DMS153 (cell line): ENCODE results near the gene INTS15.
"Not testable (repeated sequence)": the region's sequence is repeated elsewhere in the genome, so short reads cannot be mapped to it uniquely, and the experiment has no call there.

Experiments
- DNase-seq: peaks from one replicate; lab custom pipeline; 2025; lab: John Stamatoyannopoulos, UW

Gene INTS15

DNA sequence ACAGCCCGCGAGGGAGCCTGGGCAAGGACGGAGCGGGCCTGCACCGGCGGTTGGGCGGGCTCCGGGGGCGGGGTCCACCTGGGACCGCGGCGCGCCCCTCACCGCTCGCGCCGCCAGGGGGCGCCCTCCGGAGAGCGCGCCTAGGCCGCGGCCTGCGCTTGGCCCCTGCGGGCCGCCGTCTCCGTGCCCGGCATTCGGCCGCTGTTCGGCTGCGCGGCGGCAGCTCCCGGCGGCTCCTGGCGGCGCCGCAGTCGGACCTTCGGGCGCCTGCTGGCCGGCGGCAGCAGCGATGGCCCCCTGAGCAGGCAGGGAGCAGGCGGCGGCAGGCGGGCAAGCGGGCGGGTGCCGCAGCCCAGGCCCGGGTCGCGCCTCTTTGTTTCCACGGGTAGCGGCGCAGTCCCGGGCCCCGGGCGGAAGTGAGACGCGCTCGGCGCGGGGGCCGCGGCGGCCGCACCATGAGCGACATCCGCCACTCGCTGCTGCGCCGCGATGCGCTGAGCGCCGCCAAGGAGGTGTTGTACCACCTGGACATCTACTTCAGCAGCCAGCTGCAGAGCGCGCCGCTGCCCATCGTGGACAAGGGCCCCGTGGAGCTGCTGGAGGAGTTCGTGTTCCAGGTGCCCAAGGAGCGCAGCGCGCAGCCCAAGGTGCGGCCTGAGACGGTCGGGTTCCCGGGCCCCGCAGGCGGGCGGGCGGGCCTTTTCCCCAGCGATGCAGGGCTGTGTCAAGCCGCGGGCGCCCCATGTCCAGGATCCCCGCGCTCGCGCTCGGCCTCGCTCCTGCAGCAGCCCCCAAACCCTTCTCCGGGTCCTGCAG is at the start of gene INTS15:
Gene INTS15, plus strand, starts transcription at position 193 of the 816 bp plus-strand sequence. Its CDS starts 263 bp downstream, at position 456.
- DNase-seq = peak; percentile 68

DNA sequence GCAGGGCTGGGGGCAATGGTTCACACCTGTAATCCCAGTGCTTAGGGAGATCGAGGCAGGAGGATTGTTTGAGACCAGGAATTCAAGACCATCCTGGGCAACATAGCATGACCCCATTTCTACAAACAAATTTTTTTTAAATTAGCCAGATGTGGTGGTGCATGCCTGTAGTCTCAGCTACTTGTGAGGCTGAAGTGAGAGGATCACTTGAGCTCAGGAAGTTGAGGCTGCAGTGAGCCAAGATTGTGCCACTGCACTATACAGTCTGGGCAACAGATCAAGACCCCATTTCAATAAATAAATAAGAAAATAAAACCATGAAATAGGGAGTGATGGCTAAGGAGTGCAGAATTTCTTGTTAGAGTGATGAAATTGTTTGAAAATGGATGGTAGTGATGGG is 47.5 kb upstream of the INTS15 start:
- DNase-seq = no peak

- no peak for DNase-seq
Observed at GRCh38 chr7:6545398-6546126, 44.3 kb upstream of the INTS15 start.

DNA sequence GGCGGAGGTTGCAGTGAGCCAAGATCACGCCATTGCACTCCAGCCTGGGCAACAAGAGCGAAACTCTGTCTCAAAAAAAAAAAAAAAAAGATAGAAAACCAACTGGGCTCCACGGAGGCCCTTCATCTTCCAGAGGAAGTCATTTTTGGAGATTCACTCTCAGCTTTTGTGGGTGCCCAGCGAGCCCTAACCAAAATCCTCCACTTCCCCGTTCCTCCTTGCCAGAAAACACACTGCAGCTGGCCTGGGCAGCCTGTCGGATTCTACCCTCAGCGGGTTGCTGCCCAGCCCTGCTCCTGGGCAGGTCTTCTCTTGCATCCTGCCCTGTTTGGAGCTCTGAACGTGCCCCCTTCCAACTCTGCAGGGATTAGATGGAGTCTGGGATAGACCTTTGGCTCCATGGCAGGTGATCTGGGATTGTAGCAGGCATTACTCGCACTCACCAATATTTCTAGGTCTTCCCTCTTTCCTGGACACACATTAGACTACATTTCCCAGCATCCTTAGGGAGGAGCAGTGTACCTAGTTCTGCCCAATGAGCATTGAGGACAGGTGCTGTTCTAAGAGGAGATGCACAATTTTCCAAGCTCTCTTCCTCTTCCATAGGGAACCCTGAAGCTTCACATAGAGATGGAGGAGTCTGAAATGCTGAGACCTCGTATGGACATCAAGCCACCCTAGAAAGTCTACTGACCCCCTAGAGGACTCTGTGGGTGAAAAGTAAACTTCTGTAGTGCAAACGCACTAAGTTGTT is 43.1 kb upstream of the INTS15 start:
- peak; percentile 26 for DNase-seq

DNA sequence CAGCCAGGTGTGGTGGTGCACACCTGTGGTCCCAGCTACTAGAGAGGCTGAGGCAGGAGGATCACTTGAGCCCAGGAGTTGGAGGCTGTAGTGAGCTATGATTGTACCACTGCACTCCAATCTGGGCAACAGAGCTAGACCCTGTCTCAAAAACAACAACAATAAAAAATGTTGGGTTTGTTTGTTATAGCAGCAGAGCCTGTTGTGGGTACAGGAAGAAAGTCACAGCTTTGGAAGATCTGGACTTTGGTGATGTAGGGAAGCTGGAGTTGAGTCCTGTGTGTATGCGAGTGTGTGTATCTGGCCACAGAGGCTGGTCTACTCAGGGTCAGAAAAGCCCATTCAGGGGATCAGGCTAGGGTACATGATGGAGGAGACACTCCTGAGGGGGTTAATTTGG is 42.4 kb upstream of the INTS15 start:
- DNase-seq = no peak

- no peak for DNase-seq
Observed at GRCh38 chr7:6551016-6551511, 38.8 kb upstream of the INTS15 start, which contains the start of gene GRID2IP. Gene GRID2IP, minus strand, starts transcription at chr7:6551461. Its CDS starts 25 bp downstream, at chr7:6551436.

GRCh38 chr7:6553448-6554044 is 36.3 kb upstream of the INTS15 start:
- DNase-seq = no peak

GRCh38 chr7:6554848-6555247 is 35.0 kb upstream of the INTS15 start:
- DNase-seq = no peak

- no peak for DNase-seq
Observed at GRCh38 chr7:6556196-6556595, 33.6 kb upstream of the INTS15 start.

GRCh38 chr7:6558837-6559236 is 31.0 kb upstream of the INTS15 start:
- DNase-seq = peak; percentile 12

DNA sequence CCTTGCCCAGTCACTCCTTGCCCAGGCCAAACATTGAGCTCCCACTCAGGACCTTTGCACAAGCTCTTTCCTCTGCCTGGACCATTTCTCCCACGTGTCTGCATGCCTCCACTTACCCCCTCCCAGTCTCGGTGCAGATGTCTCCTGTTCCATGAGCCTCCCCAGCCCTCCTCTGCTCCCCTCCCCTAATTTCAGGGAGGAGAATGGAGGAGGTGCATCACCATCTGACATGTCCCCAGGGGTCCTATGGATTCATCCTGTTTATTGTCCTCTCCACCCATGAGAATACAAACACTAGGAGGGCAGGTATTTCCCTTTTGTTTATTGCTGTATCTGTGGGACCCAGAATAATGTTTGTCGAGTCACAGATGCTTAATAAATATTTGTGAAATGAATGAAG is 29.9 kb upstream of the INTS15 start:
- no peak for DNase-seq

GRCh38 chr7:6562106-6562505 is 27.7 kb upstream of the INTS15 start:
- no peak for DNase-seq

- no peak for DNase-seq
Observed at GRCh38 chr7:6563936-6564770, 25.7 kb upstream of the INTS15 start.

DNA sequence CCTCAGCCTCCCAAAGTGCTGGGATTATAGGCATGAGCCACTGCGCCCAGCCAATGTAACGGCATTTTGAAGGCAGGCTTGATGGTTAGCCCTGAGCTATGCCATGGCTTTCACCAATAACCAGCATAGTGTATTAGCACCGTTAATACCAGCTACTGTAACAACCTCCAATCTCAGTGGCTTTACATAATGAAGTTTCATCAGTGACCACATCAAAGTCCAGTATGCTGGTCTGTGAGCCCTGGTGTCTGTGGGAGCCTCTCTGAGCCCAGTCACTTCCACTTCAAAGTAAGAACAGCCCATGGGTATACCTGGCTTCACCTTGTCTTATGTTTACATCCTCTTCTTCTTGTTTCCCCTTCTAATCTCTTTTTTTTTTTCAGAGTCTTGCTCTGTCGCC is 24.2 kb upstream of the INTS15 start:
- no peak for DNase-seq

DNA sequence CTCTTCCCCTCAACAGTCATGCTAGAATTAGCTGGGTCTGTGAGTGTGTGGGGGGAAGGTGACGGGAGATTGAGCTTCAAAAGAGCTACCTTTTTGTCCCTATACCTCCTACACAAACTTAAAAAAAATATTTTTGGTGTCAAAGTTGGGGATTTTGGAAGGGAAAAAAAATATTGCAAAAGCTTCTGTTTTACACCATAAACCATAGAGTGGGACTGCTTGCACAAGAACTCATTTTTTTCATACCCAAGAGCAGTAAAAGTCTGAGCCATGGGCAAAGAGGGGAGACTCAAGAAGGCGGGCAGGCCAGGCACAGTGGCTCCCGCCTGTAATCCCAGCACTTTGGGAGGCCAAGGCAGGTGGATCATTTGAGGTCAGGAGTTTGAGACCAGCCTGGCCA is 21.9 kb upstream of the INTS15 start:
- no peak for DNase-seq

DNA sequence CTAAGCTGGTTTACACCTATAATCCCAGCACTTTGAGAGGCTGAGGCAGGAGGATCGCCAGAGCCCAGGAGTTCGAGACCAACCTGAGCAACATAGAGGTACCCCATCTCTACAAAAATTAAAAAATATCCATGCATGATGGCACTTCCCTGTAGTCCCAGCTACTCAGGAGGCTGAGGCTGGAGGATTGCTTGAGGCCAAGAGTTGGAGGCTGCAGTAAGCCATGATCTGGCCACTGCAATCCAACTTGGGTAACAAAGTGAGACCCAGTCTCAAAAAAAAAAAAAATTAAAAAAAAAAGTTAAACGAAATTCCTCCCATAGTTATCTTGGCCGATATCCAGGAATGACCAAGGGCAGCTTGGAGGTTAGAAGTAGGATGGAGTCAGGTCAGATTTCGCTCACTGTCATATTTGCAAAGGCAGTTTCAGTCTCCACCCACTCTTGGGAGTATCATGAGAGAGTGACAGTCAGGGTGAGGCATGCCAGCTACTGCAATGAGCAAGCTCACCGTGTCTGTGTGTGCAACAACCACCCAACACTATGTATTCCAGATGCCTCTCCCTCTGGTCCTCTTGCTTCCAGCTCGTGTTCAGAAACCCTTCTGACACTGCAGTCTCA is 18.6 kb upstream of the INTS15 start:
- DNase-seq = no peak

DNA sequence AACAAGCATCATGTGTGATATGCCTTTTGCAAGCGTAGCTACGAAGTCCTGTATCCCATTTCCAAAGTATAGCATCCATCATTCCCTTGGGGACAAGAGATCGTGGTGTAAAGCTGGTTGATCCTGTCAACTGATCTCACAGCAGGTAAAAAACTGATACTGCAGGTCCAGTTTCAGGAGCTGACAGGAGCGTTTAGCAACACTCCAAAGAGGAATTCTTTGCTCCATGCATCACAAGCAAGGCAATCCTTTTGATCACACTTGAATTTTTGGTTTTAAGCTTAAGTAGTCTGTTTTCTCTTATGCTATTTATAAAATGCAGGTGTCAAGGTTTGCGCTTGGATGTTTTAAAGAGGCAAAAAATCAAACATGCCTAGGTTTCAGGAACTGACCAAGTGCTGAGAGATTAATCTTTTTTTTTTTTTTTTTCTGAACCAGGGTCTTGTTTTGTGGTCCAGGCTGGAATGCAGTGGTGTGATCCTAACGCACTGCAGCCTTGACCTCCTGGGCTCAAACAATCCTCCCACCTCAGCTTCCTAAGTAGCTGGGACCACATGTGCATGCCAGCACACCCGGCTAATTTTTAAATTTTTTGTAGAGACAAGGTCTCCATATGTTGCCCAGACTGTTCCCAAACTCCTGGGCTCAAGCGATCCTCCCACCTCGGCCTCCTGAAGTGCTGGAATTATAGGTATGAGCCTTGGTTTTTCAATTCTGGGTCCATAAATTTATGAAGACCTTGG is 14.4 kb upstream of the INTS15 start:
- no peak for DNase-seq

DNA sequence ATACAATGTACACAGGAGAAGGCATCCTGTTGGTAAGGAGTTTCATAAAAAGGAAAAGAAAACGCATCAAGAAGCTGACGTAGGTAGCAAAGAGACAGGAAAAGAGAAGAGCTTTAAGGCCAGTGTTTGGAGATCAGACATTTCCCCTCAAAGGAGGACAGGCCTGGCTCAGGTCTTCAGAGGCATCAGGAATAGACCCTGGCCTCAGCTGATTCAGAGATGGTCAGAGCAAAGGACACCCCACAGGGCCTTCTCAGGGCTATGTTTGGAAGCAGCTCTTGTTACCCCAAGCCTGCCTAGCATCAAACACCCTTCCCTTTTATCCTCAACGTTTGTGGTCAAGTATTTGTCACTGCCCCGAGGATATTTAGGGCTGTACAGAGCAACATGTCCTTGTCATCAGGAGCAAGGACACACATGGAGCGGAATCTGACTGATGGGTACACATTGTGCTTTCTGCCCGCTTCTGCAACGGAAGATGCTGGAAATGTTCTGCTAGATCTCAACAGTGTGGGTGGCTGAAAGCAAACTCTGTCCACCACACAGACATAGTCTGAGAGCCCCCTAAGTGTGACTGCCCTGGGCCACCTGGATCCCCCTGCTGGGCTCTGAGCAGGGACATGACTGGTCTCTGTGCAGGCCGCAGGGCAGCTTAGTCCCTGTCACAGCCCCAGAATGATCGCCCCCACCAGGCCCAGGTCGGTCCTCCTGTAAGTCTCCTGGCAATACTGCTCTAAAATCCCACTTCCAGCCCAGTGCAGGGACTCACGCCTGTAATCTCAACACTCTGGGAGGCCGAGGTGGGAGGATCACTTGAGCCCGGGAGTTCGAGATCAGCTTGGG is 13.6 kb upstream of the INTS15 start:
- no peak for DNase-seq

DNA sequence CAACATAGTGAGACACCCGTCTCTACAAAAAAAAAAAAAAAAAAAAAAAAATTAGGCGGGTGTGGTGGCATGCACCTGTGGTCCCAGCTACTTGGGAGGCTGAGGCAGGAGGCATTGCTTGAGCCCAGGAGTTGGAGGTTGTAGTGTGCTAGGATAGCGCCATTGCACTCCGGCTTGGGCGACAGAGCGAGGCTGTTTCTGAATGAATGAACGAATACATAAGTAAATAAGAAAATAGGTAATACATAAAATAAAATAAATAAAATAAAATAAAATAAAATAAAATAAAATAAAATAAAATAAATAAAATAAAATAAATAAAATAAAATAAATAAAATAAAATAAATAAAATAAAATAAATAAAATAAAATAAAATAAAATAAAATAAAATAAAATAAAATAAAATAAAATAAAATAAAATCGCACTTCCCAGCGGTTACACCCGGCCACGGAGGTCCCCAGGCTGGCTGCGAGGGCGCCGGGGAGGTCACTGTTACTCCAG is 12.9 kb upstream of the INTS15 start:
- not testable (repeated sequence) for DNase-seq
